ENCODE results near the gene EIF5A.

DNA sequence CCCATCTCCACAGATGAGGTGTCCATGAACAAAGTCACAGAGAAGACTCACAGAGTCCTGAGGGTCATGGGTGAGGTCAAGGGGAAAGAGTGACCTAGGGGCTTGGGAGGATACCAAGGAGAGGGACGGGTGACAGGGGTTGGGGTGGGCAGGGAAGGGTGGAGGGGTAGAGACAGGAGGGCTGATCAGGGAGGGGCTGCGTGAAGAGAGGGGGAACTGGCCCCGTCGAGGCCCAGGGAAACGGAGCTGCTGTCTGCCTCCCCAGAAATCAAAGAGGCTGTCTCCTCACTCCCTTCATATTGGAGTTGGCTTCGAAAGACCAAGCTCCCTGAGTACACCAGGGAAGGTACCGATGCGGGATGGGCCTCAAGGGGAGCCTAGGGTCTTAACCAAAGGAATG is 48.1 kb downstream of the EIF5A start:
- TF ChIP-seq, protein P1, sequence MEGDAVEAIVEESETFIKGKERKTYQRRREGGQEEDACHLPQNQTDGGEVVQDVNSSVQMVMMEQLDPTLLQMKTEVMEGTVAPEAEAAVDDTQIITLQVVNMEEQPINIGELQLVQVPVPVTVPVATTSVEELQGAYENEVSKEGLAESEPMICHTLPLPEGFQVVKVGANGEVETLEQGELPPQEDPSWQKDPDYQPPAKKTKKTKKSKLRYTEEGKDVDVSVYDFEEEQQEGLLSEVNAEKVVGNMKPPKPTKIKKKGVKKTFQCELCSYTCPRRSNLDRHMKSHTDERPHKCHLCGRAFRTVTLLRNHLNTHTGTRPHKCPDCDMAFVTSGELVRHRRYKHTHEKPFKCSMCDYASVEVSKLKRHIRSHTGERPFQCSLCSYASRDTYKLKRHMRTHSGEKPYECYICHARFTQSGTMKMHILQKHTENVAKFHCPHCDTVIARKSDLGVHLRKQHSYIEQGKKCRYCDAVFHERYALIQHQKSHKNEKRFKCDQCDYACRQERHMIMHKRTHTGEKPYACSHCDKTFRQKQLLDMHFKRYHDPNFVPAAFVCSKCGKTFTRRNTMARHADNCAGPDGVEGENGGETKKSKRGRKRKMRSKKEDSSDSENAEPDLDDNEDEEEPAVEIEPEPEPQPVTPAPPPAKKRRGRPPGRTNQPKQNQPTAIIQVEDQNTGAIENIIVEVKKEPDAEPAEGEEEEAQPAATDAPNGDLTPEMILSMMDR (IDR thresholded peaks at IDR 0.05) = no peak
- TF ChIP-seq POLR2A (IDR thresholded peaks at IDR 0.05) = no peak

Measured in adrenal gland (tissue), 5 donors.